Stomach smooth muscle (tissue), 2 donors: ENCODE data around the gene TRIM24.
"Not testable (repeated sequence)": the region's sequence is repeated elsewhere in the genome, so short reads cannot be mapped to it uniquely, and the experiment has no call there.

Experiments used
- H3K27ac ChIP-seq: one replicate; pipeline ENCODE4 v1.7.0; 2013; ENCODE audit warnings: mild to moderate bottlenecking, low read length, inconsistent platforms
- H3K27me3 ChIP-seq, 2 donors: one replicate each; pipeline ENCODE4 v1.7.0; 2013; ENCODE audit warnings: low read length in 2 of 2; ENCODE audit not compliant: insufficient read depth in 2 of 2, control insufficient read depth in 1 of 2
- H3K36me3 ChIP-seq, 2 donors: one replicate each; pipeline ENCODE4 v1.7.0; 2013; ENCODE audit warnings: low read length in 2 of 2; ENCODE audit not compliant: control insufficient read depth in 2 of 2, insufficient read depth in 2 of 2
- H3K4me1 ChIP-seq: one replicate; pipeline ENCODE4 v1.7.0; 2013; ENCODE audit warnings: low read length; ENCODE audit not compliant: control insufficient read depth, insufficient read depth
- H3K4me3 ChIP-seq, 2 donors: one replicate each; pipeline ENCODE4 v1.7.0; 2013; ENCODE audit warnings: low read length in 2 of 2
- H3K9ac ChIP-seq, 2 donors: one replicate each; pipeline ENCODE4 v1.7.0; 2013; ENCODE audit warnings: low read length in 2 of 2, mild to moderate bottlenecking in 1 of 2
- H3K9me3 ChIP-seq, 2 donors: one replicate each; pipeline ENCODE4 v1.7.0; 2013; ENCODE audit warnings: low read length in 2 of 2; ENCODE audit not compliant: control insufficient read depth in 2 of 2
- donor health status: healthy.
- donor health status: Pancreatic carcinoma.

TRIM24 gene

DNA sequence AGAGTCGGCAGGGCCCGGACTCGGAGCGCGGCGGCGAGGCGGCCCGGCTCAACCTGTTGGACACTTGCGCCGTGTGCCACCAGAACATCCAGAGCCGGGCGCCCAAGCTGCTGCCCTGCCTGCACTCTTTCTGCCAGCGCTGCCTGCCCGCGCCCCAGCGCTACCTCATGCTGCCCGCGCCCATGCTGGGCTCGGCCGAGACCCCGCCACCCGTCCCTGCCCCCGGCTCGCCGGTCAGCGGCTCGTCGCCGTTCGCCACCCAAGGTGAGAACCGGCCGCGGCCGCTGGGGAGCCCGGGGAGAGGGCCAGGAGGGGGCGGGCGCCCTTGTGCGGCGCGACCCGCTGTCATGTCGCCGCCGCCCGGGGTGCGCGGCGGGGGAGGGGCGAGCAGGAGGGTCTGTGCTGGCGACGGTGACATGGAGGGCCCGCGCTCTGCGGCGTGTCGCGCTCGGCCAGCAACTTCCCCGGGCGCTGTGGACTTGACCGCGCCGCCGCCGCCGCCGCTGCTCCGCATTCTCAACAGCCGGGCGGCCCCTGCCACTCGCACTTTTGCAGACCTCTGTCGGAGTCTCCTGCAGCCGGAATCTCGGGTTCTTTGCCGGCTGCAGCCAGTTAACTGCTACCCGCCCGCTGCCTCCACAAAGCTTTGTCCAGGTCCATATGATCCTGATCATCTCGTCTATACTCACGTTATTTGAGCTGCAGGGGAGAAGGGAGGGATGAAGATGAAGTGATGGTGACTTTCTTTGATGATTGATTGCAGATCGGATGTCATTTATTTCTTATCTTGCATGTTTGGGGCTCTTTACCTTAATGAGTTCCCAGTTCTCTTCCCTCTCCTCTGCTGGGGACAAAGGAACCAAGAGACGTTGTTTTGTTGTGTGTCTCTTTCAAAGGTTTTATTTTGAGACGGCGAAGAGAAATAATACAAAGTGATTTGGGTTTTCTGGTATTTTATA is 869 bp downstream of the TRIM24 start:
- Histone ChIP-seq H3K4me3 (peak overlapping the region; percentile 74 to 81), H3K36me3 (no peaks in the 10 kb centered on the region), H3K27ac (peak overlapping the region; percentile 82), H3K9me3 (no peaks in the 10 kb centered on the region), H3K9ac (peak overlapping the region; percentile 66 to 77), H3K4me1 (peaks cover 10% of the 10 kb centered on the region), H3K27me3 (no peaks in the 10 kb centered on the region)

DNA sequence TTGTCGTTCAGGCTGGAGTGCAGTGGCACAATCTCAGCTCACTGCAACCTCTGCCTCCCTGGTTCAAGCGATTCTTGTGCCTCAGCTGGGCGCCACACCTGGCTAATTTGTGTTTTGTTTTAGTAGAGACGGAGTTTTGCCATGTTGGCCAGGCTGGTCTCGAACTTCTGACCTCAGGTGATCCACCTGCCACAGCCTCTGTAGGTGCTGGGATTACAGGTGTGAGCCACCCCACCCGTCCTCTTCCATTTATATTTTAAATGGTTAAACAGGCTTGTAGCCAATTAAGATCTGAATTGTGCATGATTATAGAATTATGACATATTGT is 3.2 kb downstream of the TRIM24 start:
- H3K4me3 ChIP-seq, H3K9ac ChIP-seq, H3K9me3 ChIP-seq, H3K36me3 ChIP-seq, H3K27ac ChIP-seq, H3K27me3 ChIP-seq, H3K4me1 ChIP-seq: not testable (repeated sequence)

DNA sequence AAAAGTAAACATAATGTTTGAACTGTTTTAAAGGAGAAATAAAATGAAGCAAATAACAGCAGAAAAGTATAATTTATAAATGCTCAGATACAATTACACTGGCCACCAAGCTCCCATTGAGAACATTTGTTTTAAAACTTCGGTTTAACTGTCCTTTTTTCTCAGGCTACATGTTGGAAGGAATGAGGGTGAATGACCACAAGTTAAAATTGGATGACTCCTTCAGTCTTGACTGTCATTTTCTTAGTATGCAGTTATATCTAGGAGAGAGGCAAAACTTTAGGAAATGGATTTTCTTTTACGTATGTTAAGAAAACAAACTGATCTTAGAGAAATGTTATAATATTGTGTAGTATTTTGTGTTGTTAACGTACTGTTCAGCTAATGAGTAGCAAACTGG is 5.0 kb downstream of the TRIM24 start:
- Histone ChIP-seq H3K27me3 (no peaks in the 10 kb centered on the region), H3K4me3 (no peak overlapping the region), H3K9me3 (no peaks in the 10 kb centered on the region), H3K27ac (no peak overlapping the region), H3K4me1 (peaks cover 10% of the 10 kb centered on the region), H3K9ac (no peak overlapping the region), H3K36me3 (no peaks in the 10 kb centered on the region)

DNA sequence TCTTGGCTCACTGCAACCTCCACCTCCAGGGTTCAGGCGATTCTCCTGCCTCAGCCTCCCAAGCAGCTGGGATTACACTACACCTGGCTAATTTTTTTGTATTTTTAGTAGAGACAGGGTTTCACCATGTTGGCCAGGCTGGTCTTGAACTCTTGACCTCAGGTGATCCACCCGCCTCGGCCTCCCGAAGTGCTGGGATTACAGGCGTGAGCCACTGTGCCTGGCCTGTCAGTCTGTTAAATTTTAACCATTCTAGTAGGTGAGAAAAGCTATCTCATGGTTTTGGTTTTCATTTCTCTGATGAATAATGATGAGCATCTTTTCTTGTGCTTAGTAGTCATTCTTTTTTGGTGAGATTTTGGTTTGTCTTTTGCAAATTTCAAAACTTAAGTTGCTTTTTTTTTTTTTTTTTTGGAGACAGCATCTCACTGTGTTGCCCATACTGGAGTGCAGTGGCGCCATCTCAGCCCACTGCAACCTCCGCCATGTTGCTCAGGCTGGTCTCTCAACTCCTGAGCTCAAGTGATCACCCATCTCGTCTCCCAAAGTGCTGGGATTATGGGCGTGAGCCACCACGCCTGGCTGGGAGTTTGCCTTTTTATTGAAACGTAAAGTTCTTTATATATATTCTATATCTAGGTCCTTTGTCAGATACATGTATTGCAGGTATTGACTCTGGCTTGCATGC is 6.2 kb downstream of the TRIM24 start:
- H3K4me3 ChIP-seq, H3K27ac ChIP-seq, H3K4me1 ChIP-seq, H3K9me3 ChIP-seq, H3K36me3 ChIP-seq, H3K9ac ChIP-seq, H3K27me3 ChIP-seq: not testable (repeated sequence)

DNA sequence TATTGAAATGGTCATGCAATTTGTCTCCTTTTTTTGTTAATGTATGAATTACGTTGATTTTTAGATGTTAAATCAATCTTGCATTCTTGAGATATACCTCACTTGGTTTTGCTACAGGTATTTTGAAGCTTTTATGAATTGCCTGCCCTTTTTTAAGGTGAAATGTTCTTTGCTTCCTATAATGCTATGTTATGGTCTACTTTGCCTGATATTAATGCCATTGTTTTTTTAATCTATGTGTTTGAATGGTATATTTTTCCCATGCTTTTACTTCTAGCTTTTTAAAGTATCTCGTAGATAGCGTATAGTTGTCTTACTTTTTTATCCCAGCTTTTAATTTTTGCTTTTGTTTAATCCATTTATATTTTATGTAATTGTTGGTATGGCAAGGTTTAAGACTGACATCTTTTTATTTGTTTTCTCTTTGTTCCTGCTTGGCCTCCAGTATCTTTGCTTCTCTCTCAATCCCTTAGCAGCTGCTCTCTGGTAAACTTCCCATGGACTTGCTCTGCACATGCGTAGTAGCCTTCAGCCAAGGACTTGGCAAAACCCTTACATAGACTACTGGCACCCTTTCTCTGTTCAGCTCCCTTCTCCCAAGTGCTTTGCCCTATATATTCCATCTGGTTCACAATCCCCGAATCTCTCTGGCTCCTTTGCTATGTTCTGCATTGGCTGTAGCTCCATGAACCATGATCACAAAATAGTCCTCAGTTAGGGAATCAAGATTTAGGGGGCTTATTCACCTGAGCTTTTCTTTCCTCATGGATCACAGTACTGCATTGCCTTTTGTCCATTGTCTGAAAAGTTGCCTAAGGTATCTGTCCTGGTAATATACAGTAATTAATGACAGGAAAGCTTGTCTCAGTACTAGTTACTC is 8.4 kb downstream of the TRIM24 start:
- Histone ChIP-seq H3K4me3 (no peak overlapping the region), H3K27me3 (no peaks in the 10 kb centered on the region), H3K27ac (no peak overlapping the region), H3K36me3 (no peaks in the 10 kb centered on the region), H3K9me3 (no peaks in the 10 kb centered on the region), H3K4me1 (no peaks in the 10 kb centered on the region), H3K9ac (no peak overlapping the region)

DNA sequence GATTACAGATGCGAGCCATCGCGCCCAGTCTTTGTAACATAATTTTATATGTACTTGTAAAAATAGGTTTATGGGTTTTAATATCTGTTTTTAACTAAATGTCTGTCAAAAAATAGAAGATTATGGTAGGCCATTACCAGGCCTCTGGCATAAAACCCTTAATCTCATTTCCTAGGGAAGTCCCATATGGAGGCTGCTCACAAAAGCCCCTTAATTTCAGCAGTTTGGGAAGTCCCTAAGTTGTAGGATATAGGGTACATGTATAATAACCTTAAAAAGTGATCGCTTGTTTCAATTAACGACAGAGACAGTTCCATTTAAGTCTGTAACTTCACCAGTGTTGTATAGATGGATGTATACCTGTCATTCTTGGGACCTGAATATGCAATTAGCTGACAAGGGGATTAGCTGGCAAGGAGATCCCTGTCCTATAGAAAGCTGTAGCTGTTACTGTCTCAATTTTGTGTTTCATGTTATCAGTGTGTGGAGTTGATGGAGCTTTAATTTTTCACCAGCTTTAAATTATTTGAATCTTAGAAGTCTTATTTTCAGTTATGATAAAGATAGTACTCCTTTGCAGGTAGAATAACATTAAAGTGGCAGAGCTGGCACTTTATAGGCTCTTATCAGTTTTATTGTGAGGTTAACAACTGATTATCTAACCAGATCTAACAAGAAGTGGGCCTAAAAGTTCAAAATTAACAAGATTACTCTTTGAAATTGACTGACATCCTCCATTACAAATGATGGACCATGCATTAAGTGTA is 10.5 kb downstream of the TRIM24 start:
- no peaks in the 10 kb centered on the region for H3K27me3 ChIP-seq
- no peak overlapping the region for H3K27ac ChIP-seq
- H3K4me3 ChIP-seq = no peak overlapping the region
- no peaks in the 10 kb centered on the region for H3K36me3 ChIP-seq
- no peaks in the 10 kb centered on the region for H3K4me1 ChIP-seq
- H3K9me3 ChIP-seq = no peaks in the 10 kb centered on the region
- no peak overlapping the region for H3K9ac ChIP-seq

DNA sequence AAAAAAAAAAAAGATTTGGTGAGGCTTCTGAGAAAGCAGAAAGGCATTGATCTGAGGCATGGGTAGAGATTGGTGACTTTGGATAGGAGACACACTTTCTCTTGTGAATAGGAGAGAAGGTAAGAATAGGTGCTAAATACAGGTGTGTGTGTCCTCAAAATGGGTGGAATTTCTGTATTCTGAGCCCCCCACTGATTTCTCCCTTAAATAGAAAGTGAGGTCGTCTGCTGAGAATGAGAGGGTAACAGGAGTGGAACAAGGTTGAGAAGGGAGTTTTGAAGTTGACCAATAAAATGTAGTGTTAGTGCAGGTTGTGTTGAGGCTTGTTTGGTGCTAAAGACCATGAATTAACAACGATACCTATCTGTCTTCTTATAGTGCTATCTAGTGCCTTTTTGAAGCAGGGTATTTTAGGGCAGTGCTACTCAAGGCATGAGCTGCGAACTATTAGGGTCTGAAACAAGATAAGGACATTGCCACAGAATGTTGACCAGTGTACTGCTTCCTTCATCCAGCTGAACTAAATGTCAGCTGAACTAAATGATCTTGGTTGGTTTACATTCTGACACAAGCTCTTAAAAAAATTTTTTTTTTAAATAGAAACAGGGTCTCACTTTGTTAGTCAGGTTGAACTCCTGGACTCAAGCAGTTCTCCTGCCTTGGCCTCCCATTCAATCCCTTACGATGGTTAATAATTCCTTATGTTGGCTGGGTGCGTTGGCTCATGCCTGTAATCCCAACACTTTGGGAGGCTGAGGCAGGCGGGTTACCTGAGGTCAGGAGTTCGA is 12.4 kb downstream of the TRIM24 start:
- no peaks in the 10 kb centered on the region for H3K27me3 ChIP-seq
- no peaks in the 10 kb centered on the region for H3K4me1 ChIP-seq

DNA sequence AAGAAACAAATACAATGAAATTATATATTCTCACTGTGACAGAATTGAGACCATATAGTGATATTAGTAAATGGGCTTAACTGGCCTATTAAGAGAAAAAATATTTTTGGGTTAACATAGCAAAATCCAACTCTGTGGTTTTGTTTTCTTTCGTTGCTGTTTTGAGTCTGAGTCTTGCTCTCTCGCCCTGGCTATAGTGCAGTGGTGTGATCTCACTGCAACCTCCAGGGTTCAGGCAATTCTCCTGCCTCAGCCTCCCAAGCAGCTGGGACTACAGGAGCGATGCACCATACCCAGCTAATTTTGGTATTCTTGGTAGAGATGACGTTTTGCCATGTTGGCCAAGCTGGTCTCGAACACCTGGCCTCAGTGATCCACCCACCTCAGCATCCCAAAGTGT is 15.3 kb downstream of the TRIM24 start:
- H3K36me3 ChIP-seq = no peaks in the 10 kb centered on the region
- no peaks in the 10 kb centered on the region for H3K9me3 ChIP-seq
- no peak overlapping the region for H3K9ac ChIP-seq
- H3K4me1 ChIP-seq = no peaks in the 10 kb centered on the region
- H3K27me3 ChIP-seq = no peaks in the 10 kb centered on the region
- no peak overlapping the region for H3K27ac ChIP-seq
- no peak overlapping the region for H3K4me3 ChIP-seq

More for the DNA sequence above, 12.4 kb downstream of the TRIM24 start:
- H3K36me3 ChIP-seq = no peaks in the 10 kb centered on the region
- H3K27ac ChIP-seq = no peak overlapping the region
- H3K9ac ChIP-seq = no peak overlapping the region
- H3K9me3 ChIP-seq = no peaks in the 10 kb centered on the region
- H3K4me3 ChIP-seq = no peak overlapping the region

DNA sequence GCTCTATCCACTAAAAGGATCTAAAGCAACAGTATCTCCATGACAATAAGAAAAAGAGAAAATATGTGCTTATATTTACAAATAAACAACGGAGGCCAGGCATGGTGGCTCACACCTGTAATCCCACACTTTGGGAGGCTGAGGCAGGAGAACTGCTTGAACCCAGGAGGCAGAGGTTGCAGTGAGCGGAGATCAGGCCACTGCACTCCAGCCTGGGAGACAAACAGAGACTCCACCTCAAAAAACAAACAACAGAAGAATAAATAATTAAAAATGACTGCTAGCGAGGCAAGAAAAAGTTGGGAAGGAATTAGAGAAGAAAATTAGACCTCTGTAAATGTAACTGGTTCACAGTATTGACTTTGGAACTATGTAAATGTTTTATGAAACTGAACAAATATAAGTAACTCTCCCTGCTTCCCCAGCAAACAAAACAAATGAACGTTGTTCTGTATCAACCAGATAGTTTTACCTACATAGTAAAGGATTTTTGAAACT is 17.1 kb downstream of the TRIM24 start:
- no peak overlapping the region for H3K9ac ChIP-seq
- H3K9me3 ChIP-seq = no peaks in the 10 kb centered on the region
- H3K27ac ChIP-seq = no peak overlapping the region
- no peaks in the 10 kb centered on the region for H3K36me3 ChIP-seq
- no peak overlapping the region for H3K4me3 ChIP-seq
- H3K27me3 ChIP-seq = no peaks in the 10 kb centered on the region
- no peaks in the 10 kb centered on the region for H3K4me1 ChIP-seq
